Muscle layer of duodenum (tissue), 2 donors: ENCODE results near the gene PIK3R5.
"Not testable (repeated sequence)": the region's sequence is repeated elsewhere in the genome, so short reads cannot be mapped to it uniquely, and the experiment has no call there.

Source experiments
- H3K27ac ChIP-seq: one replicate; pipeline ENCODE4 v1.7.0; 2013; ENCODE audit warnings: mild to moderate bottlenecking, low read length
- H3K27me3 ChIP-seq: one replicate; pipeline ENCODE4 v1.7.0; 2013; ENCODE audit warnings: low read depth, mild to moderate bottlenecking, control low read depth, low read length
- H3K36me3 ChIP-seq, 2 donors: one replicate each; pipeline ENCODE4 v1.7.0; 2013; ENCODE audit warnings: low read length in 2 of 2, control low read depth in 1 of 2, mild to moderate bottlenecking in 1 of 2; ENCODE audit not compliant: insufficient read depth in 2 of 2, control insufficient read depth in 1 of 2
- H3K4me1 ChIP-seq, 2 donors: one replicate each; pipeline ENCODE4 v1.7.0; 2013; ENCODE audit warnings: low read length in 2 of 2, mild to moderate bottlenecking in 2 of 2, control low read depth in 1 of 2, moderate library complexity in 1 of 2; ENCODE audit not compliant: insufficient read depth in 2 of 2, control insufficient read depth in 1 of 2
- H3K4me3 ChIP-seq, 2 donors: one replicate each; pipeline ENCODE4 v1.7.0; 2013; ENCODE audit warnings: low read length in 2 of 2, low read depth in 1 of 2, mild to moderate bottlenecking in 1 of 2
- H3K9me3 ChIP-seq, 2 donors: one replicate each; pipeline ENCODE4 v1.7.0; 2013; ENCODE audit warnings: low read length in 2 of 2, control low read depth in 1 of 2, mild to moderate bottlenecking in 1 of 2; ENCODE audit not compliant: control insufficient read depth in 1 of 2
- donor health status: healthy.

PIK3R5 gene

GRCh38 chr17:9002606-9003354 is 37.3 kb upstream of the PIK3R5 start:
- H3K4me3 ChIP-seq: peak overlapping the region; percentile 34 to 70
- peaks cover 0 to 15% of the 10 kb centered on the region in 2 donors for H3K4me1 ChIP-seq
- H3K36me3 ChIP-seq: no peaks in the 10 kb centered on the region
- no peaks in the 10 kb centered on the region for H3K9me3 ChIP-seq
- peaks cover 22% of the 10 kb centered on the region for H3K27me3 ChIP-seq
- no peak overlapping the region for H3K27ac ChIP-seq

- Histone ChIP-seq H3K9me3 (no peaks in the 10 kb centered on the region), H3K36me3 (no peaks in the 10 kb centered on the region), H3K27me3 (peaks cover 22% of the 10 kb centered on the region), H3K4me3 (peak overlapping the region; percentile 34 to 70), H3K27ac (no peak overlapping the region), H3K4me1 (peaks cover 0 to 15% of the 10 kb centered on the region in 2 donors)
Measured at GRCh38 chr17:9002227-9002605, 36.7 kb upstream of the PIK3R5 start.

- Histone ChIP-seq H3K27ac (no peak overlapping the region), H3K27me3 (peaks cover 22% of the 10 kb centered on the region), H3K36me3 (no peaks in the 10 kb centered on the region), H3K4me1 (peaks cover 0 to 15% of the 10 kb centered on the region in 2 donors), H3K4me3 (no peak overlapping the region), H3K9me3 (no peaks in the 10 kb centered on the region)
Measured at GRCh38 chr17:9001559-9001958, 36.1 kb upstream of the PIK3R5 start.

- no peak overlapping the region for H3K4me3 ChIP-seq
- H3K9me3 ChIP-seq: no peaks in the 10 kb centered on the region
- no peaks in the 10 kb centered on the region for H3K36me3 ChIP-seq
- H3K4me1 ChIP-seq: no peaks in the 10 kb centered on the region
- no peaks in the 10 kb centered on the region for H3K27me3 ChIP-seq
- no peak overlapping the region for H3K27ac ChIP-seq
Measured at GRCh38 chr17:8997994-8998628, 32.6 kb upstream of the PIK3R5 start.

- Histone ChIP-seq H3K4me3 (no peak overlapping the region), H3K9me3 (no peaks in the 10 kb centered on the region), H3K27me3 (no peaks in the 10 kb centered on the region), H3K36me3 (no peaks in the 10 kb centered on the region), H3K27ac (no peak overlapping the region), H3K4me1 (no peaks in the 10 kb centered on the region)
Measured at GRCh38 chr17:8995711-8996110, 30.2 kb upstream of the PIK3R5 start.

- Histone ChIP-seq H3K27ac (no peak overlapping the region), H3K27me3 (no peaks in the 10 kb centered on the region), H3K4me3 (no peak overlapping the region)
Measured at GRCh38 chr17:8994319-8994718, 28.8 kb upstream of the PIK3R5 start.

GRCh38 chr17:8991514-8992285 is 26.2 kb upstream of the PIK3R5 start:
- no peaks in the 10 kb centered on the region for H3K9me3 ChIP-seq
- H3K4me3 ChIP-seq: no peak overlapping the region
- H3K27me3 ChIP-seq: no peaks in the 10 kb centered on the region
- H3K27ac ChIP-seq: no peak overlapping the region
- no peaks in the 10 kb centered on the region for H3K36me3 ChIP-seq
- no peaks in the 10 kb centered on the region for H3K4me1 ChIP-seq

More at GRCh38 chr17:8994319-8994718, 28.8 kb upstream of the PIK3R5 start:
- Histone ChIP-seq H3K36me3 (no peaks in the 10 kb centered on the region), H3K9me3 (no peaks in the 10 kb centered on the region), H3K4me1 (no peaks in the 10 kb centered on the region)

- H3K4me3 ChIP-seq, H3K36me3 ChIP-seq, H3K27me3 ChIP-seq, H3K4me1 ChIP-seq, H3K9me3 ChIP-seq, H3K27ac ChIP-seq: not testable (repeated sequence)
Measured at GRCh38 chr17:8988263-8988935, 22.9 kb upstream of the PIK3R5 start.

GRCh38 chr17:8986295-8986694 is 20.8 kb upstream of the PIK3R5 start:
- H3K4me1 ChIP-seq: no peaks in the 10 kb centered on the region
- H3K9me3 ChIP-seq: no peaks in the 10 kb centered on the region
- no peak overlapping the region for H3K4me3 ChIP-seq
- no peaks in the 10 kb centered on the region for H3K36me3 ChIP-seq
- H3K27ac ChIP-seq: no peak overlapping the region
- H3K27me3 ChIP-seq: no peaks in the 10 kb centered on the region

- no peaks in the 10 kb centered on the region for H3K27me3 ChIP-seq
Measured at GRCh38 chr17:8985054-8985701, 19.7 kb upstream of the PIK3R5 start.

GRCh38 chr17:8984225-8984624 is 18.7 kb upstream of the PIK3R5 start:
- H3K36me3 ChIP-seq, H3K9me3 ChIP-seq, H3K4me1 ChIP-seq, H3K4me3 ChIP-seq, H3K27me3 ChIP-seq, H3K27ac ChIP-seq: not testable (repeated sequence)

More at GRCh38 chr17:8985054-8985701, 19.7 kb upstream of the PIK3R5 start:
- H3K4me3 ChIP-seq: no peak overlapping the region
- no peaks in the 10 kb centered on the region for H3K4me1 ChIP-seq
- no peak overlapping the region for H3K27ac ChIP-seq
- H3K9me3 ChIP-seq: no peaks in the 10 kb centered on the region
- H3K36me3 ChIP-seq: no peaks in the 10 kb centered on the region
